Measurements from ENCODE around the gene MAGT1.

DNA sequence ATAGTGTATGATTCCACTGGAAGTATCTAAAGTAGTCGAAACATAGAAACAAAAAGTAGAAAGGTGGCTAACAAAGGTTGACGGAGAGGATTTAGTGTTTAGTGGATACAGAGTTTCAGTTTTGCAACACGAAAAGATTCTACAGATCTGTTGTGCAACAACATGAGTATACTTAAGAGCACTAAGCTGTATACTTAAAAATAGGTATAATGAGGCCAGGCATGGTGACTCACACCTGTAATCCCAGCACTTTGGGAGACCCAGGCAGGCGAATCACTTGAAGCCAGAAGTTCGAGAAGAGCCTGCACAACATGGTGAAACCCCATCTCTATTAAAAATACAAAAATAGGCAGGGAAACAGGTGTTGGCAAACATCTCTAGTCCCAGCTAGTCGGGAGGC lies 101.3 kb downstream of the MAGT1 start:
- TF ChIP-seq GATA2 (IDR thresholded peaks at IDR 0.05; ENCODE audit: low read depth, low read length), result no peak
- TF ChIP-seq GATA3 (IDR thresholded peaks at IDR 0.05; ENCODE audit: low read depth, low read length), result no peak

All from SH-SY5Y (cell line).